ENCODE measurements around the gene DMAP1. TPM values are rescaled to one million over a fixed set of nuclear protein-coding genes. Genes with fewer than 3 reads are reported as not detected.

DMAP1 gene
- total RNA-seq, 1 donor from 2014 or later, result 87.9 TPM

DNA sequence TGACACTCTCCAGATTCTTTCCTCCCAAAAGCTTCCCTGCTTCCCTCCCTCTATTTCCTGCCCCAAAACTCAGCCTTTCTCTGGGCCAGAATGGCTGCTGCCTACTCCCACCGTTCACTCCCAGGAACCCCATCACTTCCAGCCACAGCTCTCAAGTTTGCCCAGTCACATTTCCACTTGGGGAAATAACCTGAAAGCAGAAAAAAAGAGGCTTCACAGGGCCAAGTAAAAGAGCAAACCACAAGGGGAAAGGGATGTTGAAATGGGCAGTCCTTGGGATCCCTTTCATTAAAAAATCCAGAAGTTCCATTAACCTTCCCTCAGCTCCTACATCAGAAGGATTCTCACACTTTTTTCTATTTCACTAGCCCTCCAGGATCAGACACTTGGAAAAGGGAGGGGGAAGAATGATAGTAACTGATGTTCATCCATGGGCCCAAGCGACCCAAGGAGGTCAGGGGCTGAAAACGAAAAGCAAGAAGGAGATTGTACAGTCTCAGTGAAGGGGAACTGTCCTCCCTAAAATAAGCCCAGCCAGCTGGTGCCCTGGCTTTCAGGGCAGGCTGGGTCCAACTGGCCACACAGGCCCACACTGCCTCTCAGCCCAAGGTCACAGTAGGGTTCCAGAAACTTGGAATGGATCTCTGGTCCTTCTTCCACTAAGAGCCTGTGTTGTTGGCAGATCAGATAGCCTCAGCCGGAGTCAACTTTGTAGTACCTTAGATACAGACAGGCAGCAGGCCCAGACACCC is 49.7 kb downstream of the DMAP1 start:
- H3K27me3 Mint-ChIP-seq (ENCODE audit: unreplicated experiment), result peaks cover 8% of the 10 kb centered on the region
- peak overlapping the region; percentile 70 for H3K27ac Mint-ChIP-seq (ENCODE audit: unreplicated experiment)
- peaks cover 31% of the 10 kb centered on the region for H3K4me1 Mint-ChIP-seq (ENCODE audit: unreplicated experiment)
- no peaks in the 10 kb centered on the region for H3K9me3 Mint-ChIP-seq (ENCODE audit: unreplicated experiment)
- H3K36me3 Mint-ChIP-seq (ENCODE audit: low read depth, unreplicated experiment), result peaks cover 13% of the 10 kb centered on the region
- no peak for DNase-seq (ENCODE audit: low spot score)
- TF ChIP-seq, protein P1, sequence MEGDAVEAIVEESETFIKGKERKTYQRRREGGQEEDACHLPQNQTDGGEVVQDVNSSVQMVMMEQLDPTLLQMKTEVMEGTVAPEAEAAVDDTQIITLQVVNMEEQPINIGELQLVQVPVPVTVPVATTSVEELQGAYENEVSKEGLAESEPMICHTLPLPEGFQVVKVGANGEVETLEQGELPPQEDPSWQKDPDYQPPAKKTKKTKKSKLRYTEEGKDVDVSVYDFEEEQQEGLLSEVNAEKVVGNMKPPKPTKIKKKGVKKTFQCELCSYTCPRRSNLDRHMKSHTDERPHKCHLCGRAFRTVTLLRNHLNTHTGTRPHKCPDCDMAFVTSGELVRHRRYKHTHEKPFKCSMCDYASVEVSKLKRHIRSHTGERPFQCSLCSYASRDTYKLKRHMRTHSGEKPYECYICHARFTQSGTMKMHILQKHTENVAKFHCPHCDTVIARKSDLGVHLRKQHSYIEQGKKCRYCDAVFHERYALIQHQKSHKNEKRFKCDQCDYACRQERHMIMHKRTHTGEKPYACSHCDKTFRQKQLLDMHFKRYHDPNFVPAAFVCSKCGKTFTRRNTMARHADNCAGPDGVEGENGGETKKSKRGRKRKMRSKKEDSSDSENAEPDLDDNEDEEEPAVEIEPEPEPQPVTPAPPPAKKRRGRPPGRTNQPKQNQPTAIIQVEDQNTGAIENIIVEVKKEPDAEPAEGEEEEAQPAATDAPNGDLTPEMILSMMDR (IDR thresholded peaks at IDR 0.05; ENCODE audit: unreplicated experiment), result no peak
- peak overlapping the region; percentile 3 for H3K4me3 Mint-ChIP-seq (ENCODE audit: unreplicated experiment)

DNA sequence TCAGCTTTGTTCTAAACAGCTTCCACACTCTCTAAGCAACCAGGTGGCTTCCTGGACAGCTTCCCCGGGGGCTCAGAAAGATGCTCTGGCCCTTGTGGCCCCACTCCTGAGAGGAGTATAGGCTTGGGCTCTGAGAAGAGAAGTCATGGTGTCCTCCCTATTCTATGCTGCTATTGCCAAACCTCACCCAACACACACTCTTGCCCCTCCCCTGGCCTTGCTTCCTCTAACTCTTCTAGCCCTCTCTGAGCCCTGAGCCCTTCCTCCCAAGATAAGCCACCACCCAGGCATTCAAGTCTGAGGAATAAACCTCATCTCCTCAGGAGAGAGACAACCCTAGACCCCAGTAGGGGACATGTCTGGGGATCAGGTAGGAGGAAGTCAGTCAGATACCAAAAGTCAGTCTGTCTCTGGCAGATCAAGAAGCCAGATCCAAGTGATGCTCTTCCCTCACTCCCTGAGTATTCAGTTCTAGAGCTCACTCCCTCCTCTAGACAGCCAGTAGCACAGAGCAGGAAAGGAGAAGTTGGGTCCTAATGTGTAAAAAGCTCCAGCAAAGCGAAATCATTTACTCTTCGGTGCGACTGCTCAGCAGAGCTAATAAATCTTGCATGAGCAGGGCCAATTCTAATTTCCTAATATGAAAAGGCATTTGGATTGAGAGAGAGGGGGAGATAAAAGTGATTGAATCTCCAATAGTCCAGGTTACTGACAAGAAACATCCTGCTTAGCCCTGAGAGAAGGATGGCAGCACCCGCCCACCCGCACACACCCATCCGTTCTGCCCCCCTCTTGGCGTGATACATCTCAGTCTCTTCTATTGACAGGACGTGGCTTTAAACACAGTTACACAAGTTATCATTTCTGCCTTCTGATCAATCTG is 50.5 kb downstream of the DMAP1 start:
- peaks cover 8% of the 10 kb centered on the region for H3K27me3 Mint-ChIP-seq (ENCODE audit: unreplicated experiment)
- peaks cover 10% of the 10 kb centered on the region for H3K36me3 Mint-ChIP-seq (ENCODE audit: low read depth, unreplicated experiment)
- TF ChIP-seq, protein P1 (IDR thresholded peaks at IDR 0.05; ENCODE audit: unreplicated experiment), result no peak
- peaks cover 31% of the 10 kb centered on the region for H3K4me1 Mint-ChIP-seq (ENCODE audit: unreplicated experiment)
- peak overlapping the region; percentile 15 for H3K27ac Mint-ChIP-seq (ENCODE audit: unreplicated experiment)
- H3K4me3 Mint-ChIP-seq (ENCODE audit: unreplicated experiment), result no peak overlapping the region
- H3K9me3 Mint-ChIP-seq (ENCODE audit: unreplicated experiment), result no peaks in the 10 kb centered on the region
- no peak for DNase-seq (ENCODE audit: low spot score)

DNA sequence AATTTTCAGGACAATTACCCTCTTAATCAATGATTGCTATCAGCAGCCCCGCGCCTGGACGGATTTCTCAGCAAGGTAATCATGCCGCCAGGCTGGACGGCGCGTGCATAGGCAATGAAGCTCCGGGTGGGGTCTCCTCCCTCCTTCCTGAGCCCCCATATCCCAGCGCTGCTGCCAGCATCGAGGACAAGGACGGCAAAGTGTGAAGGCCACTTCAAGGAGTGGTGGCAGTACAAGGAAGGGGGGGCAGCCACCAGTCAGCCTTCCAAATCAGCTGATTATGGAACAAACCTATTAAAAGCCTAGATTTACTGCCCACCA is 51.1 kb downstream of the DMAP1 start:
- H3K9me3 Mint-ChIP-seq (ENCODE audit: unreplicated experiment), result no peaks in the 10 kb centered on the region
- TF ChIP-seq, protein P1 (IDR thresholded peaks at IDR 0.05; ENCODE audit: unreplicated experiment), result no peak
- peaks cover 31% of the 10 kb centered on the region for H3K4me1 Mint-ChIP-seq (ENCODE audit: unreplicated experiment)
- peaks cover 10% of the 10 kb centered on the region for H3K36me3 Mint-ChIP-seq (ENCODE audit: low read depth, unreplicated experiment)
- peaks cover 8% of the 10 kb centered on the region for H3K27me3 Mint-ChIP-seq (ENCODE audit: unreplicated experiment)
- no peak overlapping the region for H3K4me3 Mint-ChIP-seq (ENCODE audit: unreplicated experiment)
- H3K27ac Mint-ChIP-seq (ENCODE audit: unreplicated experiment), result peak overlapping the region; percentile 15
- DNase-seq (ENCODE audit: low spot score), result no peak

DNA sequence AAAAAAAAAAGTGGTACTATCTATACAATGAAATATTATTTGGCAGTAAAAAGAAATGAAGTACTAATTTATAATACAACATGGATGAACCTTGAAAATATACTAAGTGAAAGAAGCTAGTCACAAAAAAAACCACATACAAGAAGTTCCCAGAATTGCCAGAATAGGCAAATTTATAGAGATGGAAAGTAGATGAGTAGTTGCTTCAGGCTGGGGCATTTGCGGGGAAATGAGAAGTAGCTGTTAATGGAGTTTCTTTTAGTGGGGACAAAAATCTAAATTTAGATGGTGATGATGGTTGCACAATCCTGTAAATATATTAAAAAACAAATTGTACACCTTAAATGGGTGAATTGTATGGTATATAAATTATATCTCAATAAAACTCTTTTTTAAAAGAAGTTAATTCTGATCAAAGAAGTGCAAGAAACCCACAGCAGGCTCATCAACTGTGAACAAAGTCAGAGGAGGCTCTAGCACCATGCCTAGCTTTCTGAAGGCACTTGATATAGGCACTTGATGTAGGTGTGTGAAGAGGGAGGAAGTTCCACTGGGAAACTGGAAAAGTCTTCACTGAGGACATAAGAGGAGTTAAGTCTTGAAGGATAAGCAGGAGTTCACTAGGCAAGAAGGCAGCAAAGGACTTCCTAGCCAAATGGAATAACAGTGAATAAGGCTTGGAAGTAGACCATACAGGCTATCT is 52.5 kb downstream of the DMAP1 start:
- DNase-seq (ENCODE audit: low spot score), result no peak
- Mint-ChIP-seq H3K9me3 (ENCODE audit: unreplicated experiment) (no peaks in the 10 kb centered on the region), H3K27me3 (ENCODE audit: unreplicated experiment) (peaks cover 5% of the 10 kb centered on the region), H3K4me3 (ENCODE audit: unreplicated experiment) (no peak overlapping the region), H3K27ac (ENCODE audit: unreplicated experiment) (no peak overlapping the region), H3K36me3 (ENCODE audit: low read depth, unreplicated experiment) (peaks cover 10% of the 10 kb centered on the region), H3K4me1 (ENCODE audit: unreplicated experiment) (peaks cover 27% of the 10 kb centered on the region)
- TF ChIP-seq, protein P1 (IDR thresholded peaks at IDR 0.05; ENCODE audit: unreplicated experiment), result no peak

Measured in endothelial cell (in vitro differentiated cells).